PFSK-1 (cell line): ENCODE results near the gene ANAPC13.

ENCODE experiments used
- POLR2AphosphoS5 ChIP-seq: IDR thresholded peaks from 2 replicates; pipeline ENCODE4 v1.6.1; 2012; ENCODE audit warnings: low read depth, mild to moderate bottlenecking, control low read depth, low read length, moderate library complexity
- TAF1 ChIP-seq: IDR thresholded peaks from 2 replicates; pipeline ENCODE4 v1.6.1; 2012; ENCODE audit warnings: low read length, control low read depth, borderline replicate concordance; ENCODE audit not compliant: insufficient read depth

GRCh38 chr3:134441321-134441720, 44.5 kb downstream of the ANAPC13 start:
- no peak for TF ChIP-seq TAF1
- no peak for TF ChIP-seq POLR2AphosphoS5
